Stimulated activated CD4-positive, alpha-beta T cell treated with anti-CD3 and anti-CD28 coated beads, TNF-alpha, amount 100 ng/mL, for 1 hour (primary cell): ENCODE data around the gene CENPP.
"Not testable (repeated sequence)": the region's sequence is repeated elsewhere in the genome, so short reads cannot be mapped to it uniquely, and the experiment has no call there.

Experiments
- DNase-seq, 3 donors: peaks; one replicate each; pipeline ENCODE4 v3.0.0-alpha.2; 2020; ENCODE audit warnings: low read depth in 3 of 3, low spot score in 1 of 3

CENPP gene

GRCh38 chr9:92612292-92612691 lies 286.5 kb downstream of the CENPP start:
- DNase-seq, result no peak

- no peak for DNase-seq
Observed at GRCh38 chr9:92612816-92613215, 287.1 kb downstream of the CENPP start.

GRCh38 chr9:92613268-92614122 lies 287.7 kb downstream of the CENPP start:
- no peak for DNase-seq

- no peak for DNase-seq
Observed at GRCh38 chr9:92614123-92614510, 288.4 kb downstream of the CENPP start.

GRCh38 chr9:92614763-92615461 lies 289.2 kb downstream of the CENPP start:
- DNase-seq, result no peak

DNA sequence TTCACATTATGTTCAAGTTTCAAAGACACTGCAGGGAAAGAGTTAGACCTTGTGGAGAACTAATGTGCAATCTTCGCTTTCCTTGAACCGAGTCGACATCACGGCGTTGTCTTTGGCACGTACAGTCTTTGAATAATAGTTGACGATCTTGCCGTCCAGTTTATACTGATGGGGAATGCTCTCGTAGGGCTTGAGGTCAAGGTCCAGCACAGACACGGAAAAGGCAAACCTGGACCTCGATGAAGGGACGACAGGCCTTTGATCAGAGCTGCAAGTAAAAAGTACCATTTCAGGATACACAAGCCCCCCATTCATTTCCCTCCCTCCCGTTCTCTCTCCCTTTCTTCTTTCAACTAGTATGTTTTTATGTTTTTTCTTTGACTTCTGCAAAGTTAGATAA lies 290.0 kb downstream of the CENPP start:
- DNase-seq, result no peak

DNA sequence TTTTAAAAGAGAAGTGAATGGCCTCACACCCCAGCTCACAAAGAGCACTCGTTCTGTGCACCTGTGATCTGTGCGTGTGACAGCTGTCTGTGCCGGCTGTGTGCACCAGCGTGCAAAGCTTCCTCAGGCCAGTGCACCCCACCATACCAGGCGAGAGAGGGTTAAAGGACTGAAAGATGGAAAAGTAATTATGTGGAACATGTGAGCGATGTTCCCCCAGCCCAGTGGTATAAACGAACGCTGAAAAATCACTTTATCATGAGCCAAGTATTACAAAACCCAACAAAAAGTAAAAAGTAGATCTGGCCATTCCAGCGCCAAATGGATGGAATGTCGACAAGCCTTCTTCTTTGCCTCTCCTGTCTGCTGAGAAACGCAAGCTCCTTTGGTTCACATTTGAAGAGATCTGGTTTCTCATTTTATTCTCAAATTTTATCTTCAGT lies 290.5 kb downstream of the CENPP start:
- DNase-seq, result no peak

DNA sequence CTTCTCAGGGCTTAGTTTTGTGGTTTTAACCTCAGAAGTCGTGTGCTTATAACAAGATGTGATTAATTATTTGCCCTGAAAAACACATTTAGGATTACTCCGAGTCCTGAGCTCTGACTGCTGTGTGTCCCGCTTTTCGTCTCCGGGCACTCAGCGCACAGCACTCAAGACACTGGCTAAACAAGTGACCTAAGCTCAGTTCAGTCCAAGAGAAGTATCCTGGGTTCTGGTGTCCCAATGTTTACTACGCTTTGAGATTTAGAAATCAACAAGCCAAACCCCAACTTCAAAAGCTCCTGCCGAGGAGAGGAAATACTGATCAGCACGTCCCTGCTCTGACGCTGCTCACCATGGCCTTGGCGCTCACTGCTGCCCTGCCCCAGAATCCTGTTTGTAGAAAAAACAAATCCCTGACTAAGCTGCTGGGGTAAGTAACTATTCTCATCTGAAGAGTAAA lies 290.9 kb downstream of the CENPP start:
- no peak for DNase-seq

GRCh38 chr9:92617195-92617813 lies 291.6 kb downstream of the CENPP start:
- DNase-seq, result no peak

DNA sequence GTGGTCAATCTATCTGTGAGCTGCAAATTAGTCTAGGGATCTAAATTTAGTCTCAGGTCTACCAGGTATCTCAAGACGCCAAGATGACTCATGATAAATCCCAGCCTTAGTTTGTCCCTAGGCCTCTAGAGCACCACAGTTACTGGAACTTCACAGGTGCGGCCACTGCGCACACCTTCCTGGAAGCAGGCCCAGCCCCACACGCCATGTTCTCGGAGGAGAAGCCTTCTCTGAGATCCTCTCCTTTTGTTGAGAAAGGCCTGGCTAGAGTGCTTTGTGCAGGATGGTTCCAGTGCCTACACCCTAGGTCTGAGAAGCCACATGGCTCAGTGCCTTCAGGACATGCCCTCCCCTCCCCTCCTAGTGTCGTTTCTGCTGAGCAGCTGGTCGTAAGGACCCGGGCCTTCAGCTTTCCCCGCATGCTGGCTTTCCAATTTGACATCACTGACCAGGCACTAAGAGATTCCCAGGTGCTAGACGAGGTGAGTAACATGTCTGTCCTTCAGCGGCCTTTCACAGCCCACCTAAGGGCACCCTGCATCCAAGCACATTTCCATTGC lies 292.3 kb downstream of the CENPP start:
- DNase-seq, result no peak

GRCh38 chr9:92618633-92619225 lies 293.0 kb downstream of the CENPP start:
- no peak for DNase-seq

DNA sequence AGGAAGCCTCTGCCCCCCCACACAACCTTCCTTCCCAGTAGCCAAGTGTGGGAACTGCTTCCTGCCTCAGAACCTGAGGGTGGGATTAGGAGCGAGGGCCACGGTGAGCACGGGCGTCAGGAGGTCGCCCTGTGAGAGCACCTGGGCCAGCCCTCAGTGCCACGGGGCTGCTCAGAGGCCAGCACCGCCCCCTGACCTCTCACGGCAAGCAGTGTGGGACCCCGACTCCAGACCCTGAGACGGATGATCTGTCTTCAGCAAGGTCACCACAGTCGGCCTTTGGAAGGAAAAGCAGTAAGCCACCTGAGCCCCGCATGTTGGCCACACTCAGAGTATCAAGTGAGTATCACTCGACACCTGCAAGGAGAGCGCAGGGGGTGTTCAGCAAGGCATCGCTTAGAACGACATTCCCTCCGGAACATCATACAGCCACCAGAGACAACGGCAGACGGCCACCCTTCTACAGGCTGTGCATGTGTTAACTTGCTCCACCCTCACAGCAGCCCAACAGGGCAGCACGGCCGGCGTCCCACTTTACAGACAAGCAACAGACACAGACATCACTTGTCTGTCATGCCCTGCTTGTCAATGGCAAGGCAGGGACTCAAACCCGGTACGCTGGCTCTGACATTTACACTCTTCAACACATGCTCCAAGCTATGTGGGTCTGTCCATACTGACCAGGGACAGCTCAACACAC lies 294.0 kb downstream of the CENPP start:
- DNase-seq, result no peak

DNA sequence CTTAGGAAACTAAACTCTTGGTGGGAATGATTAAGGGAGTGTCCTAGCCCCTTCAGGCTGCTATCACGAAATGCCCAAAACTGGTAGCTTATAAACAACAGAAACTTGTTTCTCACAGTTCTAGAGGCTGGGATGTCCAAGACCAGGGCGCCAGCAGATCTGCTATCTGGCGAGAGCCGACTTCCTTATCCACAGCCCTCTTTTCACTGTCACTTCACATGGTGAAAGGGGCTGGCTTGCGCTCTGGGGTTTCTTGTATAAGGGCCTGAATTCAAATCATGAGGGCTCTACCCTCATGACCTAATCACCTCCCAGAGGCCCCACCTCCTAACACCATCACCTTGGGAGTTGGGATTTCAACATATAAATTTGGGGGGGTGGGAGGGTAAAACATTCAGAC lies 295.1 kb downstream of the CENPP start:
- no peak for DNase-seq

DNA sequence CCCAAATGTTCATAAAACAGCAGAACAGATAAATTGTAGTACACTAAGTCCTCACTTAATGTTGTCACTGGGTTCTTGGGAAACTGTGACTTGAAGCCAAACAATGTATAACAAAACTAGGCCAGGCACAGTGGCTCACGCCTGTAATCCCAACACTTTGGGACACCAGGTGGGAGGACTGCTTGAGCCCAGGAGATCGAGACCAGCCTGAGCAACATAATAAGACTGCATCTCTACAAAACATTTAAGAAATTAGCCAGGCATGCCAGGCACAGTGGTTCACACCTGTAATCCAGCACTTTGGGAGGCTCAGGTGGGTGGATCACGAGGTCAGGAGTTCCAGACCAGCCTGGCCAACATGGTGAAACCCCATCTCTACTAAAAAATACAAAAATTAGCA lies 298.2 kb downstream of the CENPP start:
- not testable (repeated sequence) for DNase-seq

DNA sequence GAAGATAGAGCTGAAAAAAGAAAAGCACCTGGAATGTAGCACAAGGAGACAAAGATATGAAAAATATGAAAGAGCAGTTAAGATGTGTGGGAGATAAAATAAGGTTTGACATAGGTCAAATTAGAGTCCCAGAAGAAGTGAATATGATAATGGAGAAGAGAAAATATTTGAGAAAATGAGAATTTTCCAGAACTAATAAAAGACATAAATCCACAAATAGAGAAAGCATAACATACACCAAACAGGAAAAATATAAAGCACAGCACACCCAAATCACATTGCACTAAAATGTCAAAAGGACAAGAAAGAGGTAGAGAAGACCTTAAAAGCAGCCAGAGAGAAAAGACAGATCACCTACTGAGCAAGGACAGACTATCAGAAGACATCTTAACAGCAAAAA lies 300.7 kb downstream of the CENPP start:
- no peak for DNase-seq

GRCh38 chr9:92627651-92628050 lies 301.9 kb downstream of the CENPP start:
- DNase-seq, result no peak

GRCh38 chr9:92631452-92632343 lies 305.9 kb downstream of the CENPP start:
- no peak for DNase-seq

GRCh38 chr9:92632641-92633040 lies 306.9 kb downstream of the CENPP start:
- no peak for DNase-seq

DNA sequence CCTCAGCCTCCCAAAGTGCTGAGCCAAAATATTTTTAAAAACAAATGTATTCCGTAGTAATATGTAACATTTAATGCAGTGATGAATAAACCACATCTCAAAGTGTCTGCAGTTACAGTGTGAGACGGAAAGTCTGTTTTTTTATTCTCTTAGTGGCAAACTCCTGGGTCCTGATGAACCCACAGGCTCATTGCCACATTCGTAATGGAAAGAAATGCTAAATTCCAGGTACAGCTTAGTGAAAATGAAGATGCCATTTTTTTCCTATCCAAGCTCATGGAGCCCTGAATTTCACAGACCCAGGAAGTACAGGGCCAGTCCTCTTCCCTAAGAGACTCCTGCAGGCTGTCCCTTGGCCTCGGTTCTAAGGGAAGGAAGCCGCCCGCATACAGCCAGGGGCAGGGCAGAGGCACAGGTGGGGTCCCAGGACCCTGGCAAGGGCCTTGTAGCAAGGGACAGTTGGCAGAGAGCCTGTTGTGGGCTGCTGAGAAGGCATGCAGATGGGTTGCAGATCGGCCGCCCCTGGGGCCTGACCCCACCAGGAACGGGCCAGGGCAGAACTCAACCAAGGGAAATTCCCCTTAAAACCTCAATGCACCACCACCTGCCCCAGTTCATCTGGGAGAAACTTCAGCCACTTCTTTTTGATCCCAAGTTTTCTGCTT lies 308.0 kb downstream of the CENPP start:
- no peak for DNase-seq
